HepG2 (cell line): ENCODE measurements around the gene SLX9. TPM values are rescaled to one million over a fixed set of nuclear protein-coding genes. Genes with fewer than 3 reads are reported as not detected.

Experiments
- AFF4 ChIP-seq: sonication (generic); formaldehyde crosslinking; IDR thresholded peaks from 2 replicates; pipeline ENCODE4 v1.4.0; 2020; ENCODE audit warnings: missing genetic modification reagents
- ARNT ChIP-seq: fragments of 450-650 bp; IDR thresholded peaks from 2 replicates; pipeline ENCODE4 v1.6.1; 2017
- CREB1 ChIP-seq, 2 experiments: fragments of 450-650 bp in 1 of 2; IDR thresholded peaks; 2 replicates each; pipeline ENCODE4 v1.6.1; 2016 to 2017; ENCODE audit warnings: control low read depth in 1 of 2, mild to moderate bottlenecking in 1 of 2, missing compliant biosample characterization in 1 of 2, missing genetic modification characterization in 1 of 2
- DMAP1 ChIP-seq: IDR thresholded peaks from 2 replicates; pipeline ENCODE4 v1.6.1; 2016
- EP300 ChIP-seq, 3 experiments: sonication (generic) in 1 of 3; formaldehyde crosslinking in 1 of 3; IDR thresholded peaks; 2 replicates each; pipeline versions ENCODE4 v1.5.1 to v1.6.1; 2011 to 2020; ENCODE audit warnings: low read depth in 2 of 3, low read length in 2 of 3, borderline replicate concordance in 1 of 3, improper control_type of control experiment in 1 of 3, mild to moderate bottlenecking in 1 of 3, missing genetic modification reagents in 1 of 3, moderate library complexity in 1 of 3
- JUN ChIP-seq: sonication (generic); formaldehyde crosslinking; IDR thresholded peaks from 2 replicates; pipeline ENCODE4 v1.4.0; 2020; ENCODE audit warnings: mild to moderate bottlenecking, missing genetic modification reagents
- MED13 ChIP-seq: sonication (generic); formaldehyde crosslinking; IDR thresholded peaks from 2 replicates; pipeline ENCODE4 v1.5.0; 2020; ENCODE audit warnings: missing genetic modification reagents
- RARA ChIP-seq: IDR thresholded peaks from 2 replicates; pipeline ENCODE4 v1.6.1; 2016; ENCODE audit warnings: missing genetic modification reagents, missing compliant biosample characterization
- SP5 ChIP-seq: IDR thresholded peaks from 2 replicates; pipeline ENCODE4 v1.6.1; 2016; ENCODE audit warnings: low read depth, borderline replicate concordance
- YY1 ChIP-seq: IDR thresholded peaks from 2 replicates; pipeline ENCODE4 v1.6.1; 2011; ENCODE audit warnings: low read length, low read depth, moderate library complexity, mild to moderate bottlenecking; ENCODE audit not compliant: insufficient read depth, insufficient replicate concordance
- ZBTB42 ChIP-seq: sonication (generic); formaldehyde crosslinking; IDR thresholded peaks from 2 replicates; pipeline ENCODE4 v1.5.0; 2020; ENCODE audit warnings: mild to moderate bottlenecking, missing genetic modification reagents
- ZNF235 ChIP-seq: sonication (generic); formaldehyde crosslinking; IDR thresholded peaks from 2 replicates; pipeline ENCODE4 v1.8.1; 2023; ENCODE audit warnings: mild to moderate bottlenecking, missing genetic modification reagents, borderline replicate concordance
- ZNF33A ChIP-seq: sonication (generic); formaldehyde crosslinking; IDR thresholded peaks from 2 replicates; pipeline ENCODE4 v1.5.1; 2020; ENCODE audit warnings: missing genetic modification reagents, mild to moderate bottlenecking, moderate library complexity, borderline replicate concordance
- ZNF687 ChIP-seq: sonication (generic); formaldehyde crosslinking; IDR thresholded peaks from 2 replicates; pipeline ENCODE4 v1.5.1; 2020; ENCODE audit warnings: mild to moderate bottlenecking, missing genetic modification reagents, moderate library complexity
- polyA plus RNA-seq, 8 experiments: library from polyadenylated mRNA; depleted of rRNA in 3 of 8; stranded (reverse) in 7 of 8; unstranded in 1 of 8; fragments of >200 nt; fragmentation: Illumina TruSeq in 4 of 8; extraction: Trizol in 4 of 8; gene quantifications; 2 replicates each; pipeline versions ENCODE4 v1.2.1 to v1.2.3, GENCODE V29; 2011 to 2016; ENCODE audit warnings: low read depth in 4 of 8, missing spikeins in 1 of 8, mixed read lengths in 1 of 8; ENCODE audit not compliant: insufficient read depth in 1 of 8
- total RNA-seq, 5 experiments: library from RNA; depleted of rRNA; stranded (reverse); fragments of >200 nt; fragmentation: Illumina TruSeq; extraction: Trizol; gene quantifications; 2 replicates each; pipeline ENCODE4 v1.2.3, GENCODE V29; 2016; ENCODE audit warnings: low read depth in 1 of 5
- TF ChIP-seq, protein P1 (sequence below): sonication (generic); formaldehyde crosslinking; conservative IDR thresholded peaks from 2 replicates; pipeline ENCODE4 v1.8.0; 2022; ENCODE audit warnings: missing genetic modification reagents
- TF ChIP-seq, protein P2 (sequence below): sonication (generic); formaldehyde crosslinking; IDR thresholded peaks from 2 replicates; pipeline ENCODE4 v1.5.1; 2020; ENCODE audit warnings: missing genetic modification reagents, mild to moderate bottlenecking, borderline replicate concordance

The SLX9 gene
- total and polyA plus RNA-seq, 2 of the 13 experiments (the other 11 are each of a cell fraction or from before 2014, with no cell fraction given) = 21.0 to 47.1 TPM

- peak; percentile 18; the same call in 1 of the 2 replicates for TF ChIP-seq AFF4
- peak; percentile 98 for TF ChIP-seq ZNF687
- TF ChIP-seq MED13 = peak; percentile 54; the same call in 1 of the 2 replicates
- TF ChIP-seq JUN (CRISPR knock-in tag) = peak; percentile 100
- peak; percentile 55; the same call in 1 of the 2 replicates for TF ChIP-seq ZNF235 (CRISPR knock-in tag)
- TF ChIP-seq, protein P1, sequence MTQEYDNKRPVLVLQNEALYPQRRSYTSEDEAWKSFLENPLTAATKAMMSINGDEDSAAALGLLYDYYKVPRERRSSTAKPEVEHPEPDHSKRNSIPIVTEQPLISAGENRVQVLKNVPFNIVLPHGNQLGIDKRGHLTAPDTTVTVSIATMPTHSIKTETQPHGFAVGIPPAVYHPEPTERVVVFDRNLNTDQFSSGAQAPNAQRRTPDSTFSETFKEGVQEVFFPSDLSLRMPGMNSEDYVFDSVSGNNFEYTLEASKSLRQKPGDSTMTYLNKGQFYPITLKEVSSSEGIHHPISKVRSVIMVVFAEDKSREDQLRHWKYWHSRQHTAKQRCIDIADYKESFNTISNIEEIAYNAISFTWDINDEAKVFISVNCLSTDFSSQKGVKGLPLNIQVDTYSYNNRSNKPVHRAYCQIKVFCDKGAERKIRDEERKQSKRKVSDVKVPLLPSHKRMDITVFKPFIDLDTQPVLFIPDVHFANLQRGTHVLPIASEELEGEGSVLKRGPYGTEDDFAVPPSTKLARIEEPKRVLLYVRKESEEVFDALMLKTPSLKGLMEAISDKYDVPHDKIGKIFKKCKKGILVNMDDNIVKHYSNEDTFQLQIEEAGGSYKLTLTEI = no peak
- no peak for TF ChIP-seq ZNF33A (CRISPR knock-in tag)
- peak; percentile 82 for TF ChIP-seq RARA (CRISPR knock-in tag)
- TF ChIP-seq YY1 = no peak
- peak in 1 of 2 experiments; percentile 89; a peak in 2 of 4 replicates for TF ChIP-seq EP300 (IDR thresholded peaks at IDR 0.05; ENCODE audit: low read depth in 2 of 2, low read length in 2 of 2)
- peak; percentile 91 for TF ChIP-seq EP300 (CRISPR knock-in tag; IDR thresholded peaks at IDR 0.05; ENCODE audit: borderline replicate concordance)
- peak; percentile 47; the same call in 1 of the 2 replicates for TF ChIP-seq CREB1 (IDR thresholded peaks at IDR 0.05)
- no peak for TF ChIP-seq CREB1 (CRISPR knock-in tag; IDR thresholded peaks at IDR 0.05)
- peak; percentile 49; the same call in 1 of the 2 replicates for TF ChIP-seq SP5 (CRISPR knock-in tag)
- peak; percentile 80; the same call in 1 of the 2 replicates for TF ChIP-seq DMAP1 (CRISPR knock-in tag)
- TF ChIP-seq, protein P2, sequence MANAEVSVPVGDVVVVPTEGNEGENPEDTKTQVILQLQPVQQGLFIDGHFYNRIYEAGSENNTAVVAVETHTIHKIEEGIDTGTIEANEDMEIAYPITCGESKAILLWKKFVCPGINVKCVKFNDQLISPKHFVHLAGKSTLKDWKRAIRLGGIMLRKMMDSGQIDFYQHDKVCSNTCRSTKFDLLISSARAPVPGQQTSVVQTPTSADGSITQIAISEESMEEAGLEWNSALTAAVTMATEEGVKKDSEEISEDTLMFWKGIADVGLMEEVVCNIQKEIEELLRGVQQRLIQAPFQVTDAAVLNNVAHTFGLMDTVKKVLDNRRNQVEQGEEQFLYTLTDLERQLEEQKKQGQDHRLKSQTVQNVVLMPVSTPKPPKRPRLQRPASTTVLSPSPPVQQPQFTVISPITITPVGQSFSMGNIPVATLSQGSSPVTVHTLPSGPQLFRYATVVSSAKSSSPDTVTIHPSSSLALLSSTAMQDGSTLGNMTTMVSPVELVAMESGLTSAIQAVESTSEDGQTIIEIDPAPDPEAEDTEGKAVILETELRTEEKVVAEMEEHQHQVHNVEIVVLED (CRISPR knock-in tag) = peak; percentile 42; the same call in 1 of the 2 replicates
- TF ChIP-seq ARNT = no peak
- no peak for TF ChIP-seq ZBTB42 (CRISPR knock-in tag)
These were observed 72.3 kb downstream of the SLX9 start (continued) for GRCh38 chr21:45011911-45012661.
